A673 (cell line): ENCODE measurements around the gene HIP1. TPM values are rescaled to one million over a fixed set of nuclear protein-coding genes. Genes with fewer than 3 reads are reported as not detected.
A peak's percentile ranks its signal among the peaks of the same experiment; 100 is the strongest.
"Not testable (repeated sequence)": the region's sequence is repeated elsewhere in the genome, so short reads cannot be mapped to it uniquely, and the experiment has no call there.

ENCODE experiments used
- BruUV-seq: library from RNA; stranded (reverse); fragments of 400-500 nt; replicated peaks from 2 replicates; lab custom pipeline; 2021; lab: Mats Ljungman, UMichigan
- CTCF ChIA-PET: fragments of 300-600 bp; sonication (Branson Sonifier 250); formaldehyde crosslinking; loops from one replicate; lab custom pipeline; 2022; ENCODE audit warnings: antibody characterized with exemption; lab: Charles Lee
- POLR2A ChIA-PET: fragments of 300-600 bp; sonication (Branson Sonifier 250); formaldehyde crosslinking; loops from one replicate; lab custom pipeline; 2022; ENCODE audit warnings: antibody characterized with exemption; ENCODE audit not compliant: low non-redundant PET; lab: Charles Lee
- DNase-seq: peaks from one replicate; pipeline ENCODE4 v3.0.0-alpha.2; 2015; ENCODE audit warnings: low spot score
- H3K27ac ChIP-seq: fragments of 200-600 bp; sonication (generic); 2 replicates; pipeline ENCODE4 v1.5.1; 2016; ENCODE audit warnings: mixed run types, low read depth, mild to moderate bottlenecking, mixed read lengths, antibody characterized with exemption, low read length; ENCODE audit not compliant: poor library complexity, severe bottlenecking
- H3K27me3 ChIP-seq: fragments of 200-600 bp; sonication (generic); replicated peaks from 2 replicates; pipeline ENCODE4 v1.6.1; 2017; ENCODE audit warnings: mixed run types, low read depth, mild to moderate bottlenecking, mixed read lengths, antibody characterized with exemption, low read length; ENCODE audit not compliant: insufficient read depth, poor library complexity
- H3K36me3 ChIP-seq: fragments of 200-600 bp; sonication (generic); 2 replicates; pipeline ENCODE4 v1.6.1; 2016; ENCODE audit warnings: mixed run types, mild to moderate bottlenecking, mixed read lengths, antibody characterized with exemption, low read length; ENCODE audit not compliant: insufficient read depth, poor library complexity, severe bottlenecking
- H3K4me1 ChIP-seq: fragments of 200-600 bp; sonication (generic); 2 replicates; pipeline ENCODE4 v1.6.1; 2017; ENCODE audit warnings: mixed run types, mild to moderate bottlenecking, mixed read lengths, antibody characterized with exemption, low read length; ENCODE audit not compliant: insufficient read depth, poor library complexity, severe bottlenecking
- H3K4me3 ChIP-seq: fragments of 200-600 bp; sonication (generic); 2 replicates; pipeline ENCODE4 v1.5.1; 2016; ENCODE audit warnings: low read depth, mixed run types, mild to moderate bottlenecking, mixed read lengths, low read length; ENCODE audit not compliant: poor library complexity, severe bottlenecking
- H3K9me3 ChIP-seq: fragments of 200-600 bp; sonication (generic); 2 replicates; pipeline ENCODE4 v1.6.1; 2016; ENCODE audit warnings: mixed run types, low read depth, mild to moderate bottlenecking, mixed read lengths, antibody characterized with exemption, low read length; ENCODE audit not compliant: poor library complexity, severe bottlenecking
- CTCF ChIP-seq: fragments of 300-800, 200-600 bp; sonication (generic); conservative IDR thresholded peaks from 2 replicates; pipeline ENCODE4 v1.5.1; 2017; ENCODE audit warnings: low read depth, mild to moderate bottlenecking, antibody characterized with exemption, low read length, moderate library complexity, mixed read lengths
- EZH2 ChIP-seq: fragments of 200-600 bp; sonication (generic); IDR thresholded peaks from 2 replicates; pipeline ENCODE4 v1.6.1; 2017; ENCODE audit warnings: borderline replicate concordance, low read depth, mild to moderate bottlenecking, mixed read lengths, antibody characterized with exemption, low read length; ENCODE audit not compliant: poor library complexity, severe bottlenecking
- intact Hi-C: fragments of 100-400 bp; cut with micrococcal nuclease; formaldehyde crosslinking; loops from one replicate; pipeline ENCODE4 v1.10.0; 2022; ENCODE audit not compliant: unreplicated experiment
- total RNA-seq: library from RNA; stranded (reverse); gene quantifications from 2 replicates; pipeline ENCODE4 v1.2.3, GENCODE V29; 2021

HIP1 gene
- total RNA-seq, 1 experiment from 2014 or later: 25.0 TPM

GRCh38 chr7:75771224-75771623 is 32.5 kb upstream of the HIP1 start:
- POLR2A ChIA-PET: no interaction called here
- TF ChIP-seq EZH2 (no peak), CTCF (no peak)
- Histone ChIP-seq H3K27ac (no peak overlapping the region), H3K36me3 (no peaks in the 10 kb centered on the region), H3K9me3 (no peaks in the 10 kb centered on the region), H3K4me3 (no peak overlapping the region), H3K4me1 (no peaks in the 10 kb centered on the region), H3K27me3 (no peaks in the 10 kb centered on the region)
- intact Hi-C loops: no loop called here
- CTCF ChIA-PET: no interaction called here
- DNase-seq: no peak
- no TSS peak for BruUV-seq

GRCh38 chr7:75762350-75762917 is 23.7 kb upstream of the HIP1 start:
- BruUV-seq: no TSS peak
- Histone ChIP-seq H3K27ac (no peak overlapping the region), H3K4me3 (no peak overlapping the region), H3K9me3 (no peaks in the 10 kb centered on the region), H3K4me1 (no peaks in the 10 kb centered on the region), H3K27me3 (no peaks in the 10 kb centered on the region), H3K36me3 (no peaks in the 10 kb centered on the region)
- intact Hi-C loops: no loop called here
- DNase-seq: peak; percentile 60
- ChIA-PET POLR2A (no interaction called here), CTCF (interaction anchor here (1.4 to 1.9 kb wide), 2 partner anchors 9 to 258 kb away, joined by 3 to 5 read pairs; no protein-coding TSS in a partner anchor)
- TF ChIP-seq EZH2: no peak
- peak; percentile 66 for TF ChIP-seq CTCF

DNA sequence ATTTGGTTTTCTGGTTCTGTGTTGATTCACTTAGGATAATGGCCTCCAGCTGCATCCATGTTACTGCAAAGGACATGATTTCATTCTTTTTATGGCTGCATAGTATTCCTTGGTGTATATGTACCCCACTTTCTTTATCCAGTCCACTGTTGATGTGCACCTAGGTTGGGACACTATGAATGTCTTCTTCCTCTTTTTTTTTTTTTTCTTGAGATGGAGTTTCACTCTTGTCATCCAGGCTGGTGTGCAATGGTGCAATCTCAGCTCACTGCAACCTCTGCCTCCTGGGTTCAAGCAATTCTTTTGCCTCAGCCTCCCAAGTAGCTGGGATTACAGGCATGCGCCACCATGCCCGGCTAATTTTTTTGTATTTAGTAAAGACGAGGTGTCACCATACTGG is 23.1 kb upstream of the HIP1 start:
- H3K4me1 ChIP-seq, H3K4me3 ChIP-seq, POLR2A ChIA-PET, intact Hi-C loops, BruUV-seq, H3K9me3 ChIP-seq, DNase-seq, H3K27ac ChIP-seq, H3K27me3 ChIP-seq, H3K36me3 ChIP-seq: not testable (repeated sequence)
- CTCF ChIA-PET: interaction anchor here (1.4 to 1.9 kb wide), 2 partner anchors 8 to 259 kb away, joined by 3 to 5 read pairs; no protein-coding TSS in a partner anchor

DNA sequence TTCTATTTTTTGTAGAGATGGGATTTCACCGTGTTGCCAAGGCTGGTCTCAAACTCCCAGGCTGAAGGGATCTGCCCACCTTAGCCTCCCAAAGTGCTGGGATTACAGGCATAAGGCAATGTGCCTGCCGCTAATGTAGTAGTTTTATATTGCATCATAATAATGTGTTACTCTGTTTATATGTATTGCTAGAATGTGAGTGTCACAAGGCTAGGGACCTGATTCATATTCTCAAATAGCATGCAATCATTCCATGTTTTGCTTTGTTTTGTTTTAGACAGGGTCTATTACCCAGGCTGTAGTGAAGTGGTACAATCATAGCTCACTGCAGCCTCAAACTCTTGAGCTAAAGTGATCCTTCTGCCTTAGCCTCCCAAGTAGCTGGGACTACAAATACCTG is 19.8 kb upstream of the HIP1 start:
- CTCF ChIA-PET: interaction anchor here (0.6 to 0.7 kb wide), 2 partner anchors 8 to 726 kb away, joined by 3 to 6 read pairs; no protein-coding TSS in a partner anchor
- POLR2A ChIA-PET: no interaction called here
- DNase-seq: no peak
- H3K4me3 ChIP-seq: no peak overlapping the region
- TF ChIP-seq CTCF (no peak), EZH2 (no peak)
- H3K36me3 ChIP-seq: no peaks in the 10 kb centered on the region
- H3K4me1 ChIP-seq: no peaks in the 10 kb centered on the region
- no peak overlapping the region for H3K27ac ChIP-seq
- H3K27me3 ChIP-seq: no peaks in the 10 kb centered on the region
- BruUV-seq: no TSS peak
- H3K9me3 ChIP-seq: no peaks in the 10 kb centered on the region
- intact Hi-C loops: loop anchor here (5.0 kb wide), 1 partner anchor 116 kb away; no protein-coding TSS in a partner anchor
